SW480 (cell line): ENCODE results near the gene RYR2.

Source experiments
- DNase-seq: peaks from one replicate; pipeline ENCODE4 v3.0.0-alpha.2; 2016; ENCODE audit warnings: low spot score

The RYR2 gene

DNA sequence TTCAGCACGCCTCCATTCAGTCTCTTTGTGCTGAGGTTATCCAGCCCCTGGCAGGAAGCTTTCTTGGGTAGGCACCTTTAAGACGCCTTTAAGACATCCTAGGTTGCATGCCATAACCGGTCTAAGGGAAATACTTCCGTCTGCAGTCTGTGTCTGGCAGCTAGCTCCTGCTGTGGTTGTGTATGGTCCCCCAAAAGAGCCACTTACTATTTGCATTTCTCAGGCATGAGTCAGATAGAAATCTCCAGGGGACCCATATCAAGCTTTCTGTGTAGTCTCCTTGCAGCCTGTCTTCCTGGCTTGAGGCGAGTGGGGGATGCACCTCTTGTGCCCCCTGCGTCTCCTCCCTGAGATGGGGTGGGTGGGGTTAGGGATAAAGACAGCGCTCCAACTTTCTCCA lies 10.0 kb upstream of the RYR2 start:
- DNase-seq, result no peak

DNA sequence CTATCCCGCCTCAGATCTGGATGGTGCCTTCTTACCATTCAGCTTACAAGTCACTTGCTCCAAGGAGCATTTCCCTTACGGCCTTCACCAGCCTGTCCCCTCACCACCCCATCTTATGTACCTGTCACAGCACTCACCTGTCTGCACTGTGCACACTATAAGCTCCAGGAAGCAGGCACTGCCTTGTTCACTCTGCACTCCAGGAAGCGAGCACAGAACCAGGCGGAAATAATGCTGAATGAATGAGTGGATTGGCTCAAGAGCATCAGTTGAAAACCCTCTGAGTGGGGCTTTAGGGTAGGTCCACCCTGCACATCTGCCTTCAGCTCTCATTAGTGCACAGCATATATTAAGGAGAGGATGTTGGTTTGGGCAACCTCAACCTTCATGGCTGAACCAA lies 8.9 kb upstream of the RYR2 start:
- DNase-seq, result no peak

DNA sequence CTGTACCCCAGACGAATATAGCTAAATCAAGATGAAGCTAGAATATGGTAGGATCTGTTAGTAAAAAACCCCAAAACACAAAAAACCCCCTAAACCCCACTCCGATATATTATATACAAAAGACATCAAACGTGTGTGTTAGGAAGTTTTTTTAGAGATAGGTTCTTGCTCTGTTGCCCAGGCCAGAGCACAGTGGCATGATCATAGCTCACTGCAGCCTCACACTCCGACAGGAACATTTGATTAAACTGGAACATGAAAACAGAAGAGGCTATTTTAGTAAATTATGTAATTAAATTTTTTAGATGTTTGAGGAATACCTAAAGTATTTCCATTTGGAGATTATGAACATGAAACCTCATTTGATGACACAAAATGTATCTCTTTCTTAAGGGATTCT lies 8.2 kb upstream of the RYR2 start:
- DNase-seq, result no peak

DNA sequence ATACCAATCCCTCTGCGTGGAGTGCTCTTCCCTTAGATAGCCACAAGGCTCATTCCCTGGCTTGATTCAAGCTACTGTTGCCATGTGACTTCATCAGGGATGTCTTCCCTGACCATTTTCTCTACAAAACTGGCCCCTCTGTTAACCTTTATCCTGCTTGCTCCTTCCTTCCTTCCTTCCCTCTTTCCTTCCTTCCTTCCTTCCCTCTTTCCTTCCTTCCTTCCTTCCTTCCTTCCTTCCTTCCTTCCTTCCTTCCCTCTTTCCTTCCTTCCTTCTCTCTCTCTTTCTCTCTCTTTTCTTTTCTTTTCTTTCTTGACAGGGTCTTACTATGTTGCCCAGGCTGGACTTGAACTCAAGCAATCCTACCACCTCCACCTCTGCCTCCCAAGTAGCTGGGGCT lies 6.2 kb upstream of the RYR2 start:
- DNase-seq, result no peak

DNA sequence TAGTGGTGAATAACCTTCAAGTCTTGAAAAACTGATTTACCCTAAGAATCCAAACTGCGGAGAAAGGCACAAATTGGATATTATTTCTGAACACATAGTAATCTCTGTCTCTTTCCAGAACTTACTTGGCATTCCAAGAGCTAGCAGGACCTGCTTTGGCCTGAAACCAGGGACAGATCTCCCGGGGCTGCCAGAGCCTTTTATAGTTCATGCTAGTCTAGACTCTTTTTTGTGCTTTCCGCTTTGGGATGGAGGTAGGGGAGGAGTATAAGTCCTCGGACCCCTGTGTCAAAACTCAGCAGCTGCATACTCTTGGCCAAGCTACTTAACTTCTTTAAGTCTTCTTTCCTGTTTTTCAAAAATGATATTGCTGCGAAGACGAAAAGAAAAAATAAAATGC lies 3.8 kb upstream of the RYR2 start:
- no peak for DNase-seq

DNA sequence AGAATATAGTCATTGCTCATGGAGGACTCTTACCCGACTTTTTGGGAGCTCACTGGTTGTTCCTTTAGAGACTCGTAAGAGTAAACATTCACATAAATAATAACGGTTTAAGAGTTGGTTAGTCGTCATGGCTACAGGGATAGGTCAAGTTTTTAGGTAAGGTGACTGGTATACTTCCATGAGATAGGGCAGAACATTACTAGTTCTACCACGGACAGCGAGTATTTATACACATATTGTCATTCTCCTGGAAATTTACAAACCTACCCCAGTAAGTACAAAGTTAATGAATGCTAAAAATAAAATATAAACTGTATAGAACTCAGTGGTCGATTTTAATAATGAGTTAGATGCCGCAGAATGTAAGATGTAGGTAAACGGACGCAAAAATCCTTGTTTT lies 1.2 kb upstream of the RYR2 start:
- no peak for DNase-seq

DNA sequence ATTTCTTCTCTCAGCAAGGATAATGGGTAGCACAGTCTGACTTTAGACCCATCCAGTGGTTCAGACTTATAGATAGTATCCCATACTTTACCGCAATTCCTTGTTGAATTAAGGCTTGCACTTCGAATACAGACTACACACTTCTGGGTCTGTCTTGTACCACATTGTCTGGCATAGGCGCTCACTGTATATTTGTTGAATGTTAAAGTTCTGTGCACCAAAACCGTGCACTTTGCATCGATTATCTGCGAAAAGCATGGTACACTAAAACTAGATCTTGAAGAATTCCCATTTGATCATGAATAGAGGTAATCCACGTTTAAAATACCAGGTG lies 556 bp upstream of the RYR2 start:
- DNase-seq, result no peak

DNA sequence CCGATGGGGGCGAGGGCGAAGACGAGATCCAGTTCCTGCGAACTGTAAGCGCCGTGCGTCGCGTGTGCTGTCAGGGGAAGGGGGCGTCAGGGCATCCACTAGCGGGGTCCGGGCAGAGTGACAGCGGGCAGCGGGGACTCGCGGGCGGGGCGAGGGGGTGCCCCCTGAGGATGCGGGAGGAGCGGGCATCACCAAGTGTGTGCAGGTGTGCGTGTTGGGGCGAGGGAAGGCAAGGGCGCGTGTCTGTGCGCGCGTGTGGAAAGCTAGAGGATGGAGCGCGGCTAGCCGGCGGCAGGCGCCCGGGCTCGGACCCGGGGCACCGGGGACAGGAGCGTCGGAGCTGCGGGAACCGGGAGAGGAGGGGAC lies 525 bp downstream of the RYR2 start:
- DNase-seq, result no peak

DNA sequence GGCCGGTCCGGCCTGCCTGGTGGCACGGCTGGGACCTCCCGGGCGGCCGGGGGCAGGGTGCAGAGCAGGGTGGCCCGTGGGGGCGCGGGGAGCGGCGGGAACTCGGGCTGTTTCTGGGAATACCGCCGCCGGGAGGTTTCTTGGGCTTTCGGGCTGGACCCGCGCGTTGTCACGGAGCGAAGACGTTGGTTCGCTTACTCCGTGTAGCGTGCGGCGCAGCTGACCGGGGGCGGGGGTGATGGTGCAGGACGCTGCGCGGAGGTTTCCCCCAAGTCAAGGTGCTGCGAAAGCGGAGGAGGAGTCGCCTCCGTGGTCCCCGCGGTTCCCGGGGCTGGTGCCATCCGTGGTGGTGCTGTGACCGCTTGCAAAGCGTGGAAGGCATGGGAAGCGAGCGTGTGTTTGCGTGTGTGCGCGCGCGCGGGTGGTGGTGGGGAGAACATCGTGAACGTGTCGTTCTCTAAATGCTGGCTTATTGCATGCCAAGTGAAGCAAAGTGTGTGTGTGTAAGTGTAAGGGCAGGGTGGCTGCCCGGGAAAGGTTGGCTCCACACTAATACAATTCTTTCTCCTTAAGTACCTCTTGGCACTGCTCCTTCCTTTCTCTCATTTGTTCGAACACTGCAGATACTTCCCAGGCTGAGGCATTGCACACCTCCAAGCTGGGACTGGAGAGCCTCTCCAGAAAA lies 1.1 kb downstream of the RYR2 start:
- no peak for DNase-seq

DNA sequence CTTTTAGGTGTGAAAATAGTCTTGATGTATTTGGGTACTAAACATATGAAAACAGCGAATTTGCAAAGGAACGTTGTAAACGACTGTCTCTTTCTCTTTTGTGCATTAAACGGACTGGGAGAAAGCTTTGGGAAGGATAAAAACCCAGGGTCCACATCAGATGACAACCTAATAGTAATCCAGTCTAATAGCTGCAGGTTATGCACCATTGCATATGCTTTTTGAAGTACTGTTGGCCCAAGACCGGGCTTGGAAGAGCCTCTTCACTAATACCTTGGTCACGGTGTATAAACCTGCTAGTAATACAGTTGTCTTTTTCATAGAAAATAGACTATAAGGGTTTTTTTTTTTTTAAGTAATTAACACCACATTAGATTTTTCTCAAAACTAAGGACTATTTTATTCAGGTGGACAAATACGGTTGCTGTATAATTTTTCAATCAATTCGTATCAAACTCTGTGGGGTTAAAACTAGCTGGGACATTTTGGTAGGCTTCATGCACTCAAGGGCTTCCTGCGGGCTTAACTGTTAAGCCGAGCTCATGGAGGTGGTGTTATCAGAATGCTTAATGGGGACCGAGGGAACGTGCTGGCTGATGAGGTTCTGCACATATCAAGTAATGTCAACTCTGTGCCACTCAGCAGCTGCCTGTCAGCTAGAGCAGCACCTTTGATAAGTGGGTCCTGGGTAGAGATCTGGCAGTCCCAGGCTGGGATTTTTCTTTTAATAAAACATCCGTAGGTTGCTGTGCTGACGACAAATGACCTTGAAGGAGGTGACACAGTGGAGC lies 2.1 kb downstream of the RYR2 start:
- no peak for DNase-seq

DNA sequence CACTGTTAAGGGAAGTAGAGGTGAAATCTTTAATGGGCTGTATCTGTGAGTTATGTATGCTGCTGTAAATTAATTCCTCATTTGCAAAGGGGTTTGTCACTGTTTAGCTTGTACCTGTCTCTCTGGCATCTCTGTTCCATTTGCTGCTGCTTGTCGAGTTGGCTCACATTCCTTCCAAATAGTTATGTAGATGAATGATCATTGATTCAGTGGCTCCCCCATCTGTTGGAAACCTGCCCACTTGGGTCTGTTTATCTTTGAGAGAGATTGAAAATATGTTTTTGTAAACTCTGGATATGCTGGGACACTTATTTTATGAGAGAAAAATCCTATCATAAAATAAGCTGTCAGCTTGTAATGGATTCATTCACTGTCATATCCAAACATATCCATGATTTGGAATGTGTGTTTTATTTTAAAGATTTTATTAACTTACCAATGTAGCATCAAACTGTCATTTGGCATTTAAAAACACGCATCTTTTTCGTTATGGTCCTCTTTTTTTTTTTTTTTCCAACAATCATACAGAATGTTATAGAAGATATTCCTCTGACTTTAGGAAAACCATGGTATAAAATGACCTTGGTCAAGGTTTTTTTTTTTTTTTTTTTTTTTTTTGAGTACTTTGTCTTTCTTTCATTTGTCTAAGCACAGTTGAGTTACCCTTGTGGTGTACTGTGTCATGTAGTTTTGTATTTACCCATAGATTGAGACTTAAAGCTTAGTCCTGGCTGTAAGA lies 3.5 kb downstream of the RYR2 start:
- no peak for DNase-seq

DNA sequence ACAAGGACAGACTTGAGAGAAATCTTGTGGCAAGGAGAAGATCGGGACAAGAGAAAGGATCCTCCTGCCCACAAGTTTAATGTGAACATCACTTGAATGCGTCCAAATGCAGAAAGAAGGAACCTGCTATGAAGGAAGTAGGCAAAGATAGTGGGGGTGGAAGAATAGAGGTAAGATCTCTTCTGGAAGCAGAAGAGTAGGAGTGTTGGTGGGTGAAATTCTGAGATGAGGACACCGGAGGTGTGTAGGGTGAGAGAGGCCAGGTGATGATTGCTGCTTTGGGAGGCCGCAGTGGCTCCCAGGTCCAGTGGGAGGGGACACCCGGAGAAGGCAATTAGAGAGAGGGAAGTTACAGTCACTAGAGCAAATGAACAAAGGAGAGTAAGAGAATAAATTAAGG lies 6.8 kb downstream of the RYR2 start:
- DNase-seq, result no peak

DNA sequence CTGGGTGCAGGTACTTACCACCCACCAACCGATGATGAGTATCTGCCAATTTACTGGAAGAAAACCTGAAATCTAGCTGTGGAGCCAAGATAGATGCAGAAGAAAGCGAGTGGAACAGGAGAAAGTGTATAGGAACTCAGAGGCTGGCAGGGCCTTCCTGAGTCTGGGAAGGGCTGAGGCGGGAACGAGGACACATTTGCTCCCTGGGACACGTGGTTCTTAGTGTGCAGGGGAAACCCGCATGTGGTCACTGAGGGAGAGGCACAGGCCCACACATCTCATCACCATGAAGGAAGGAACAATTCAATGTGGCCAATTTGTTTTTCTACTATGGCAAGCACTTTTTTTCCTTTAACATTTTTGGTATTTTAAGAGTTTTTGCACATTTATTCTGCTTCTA lies 8.2 kb downstream of the RYR2 start:
- DNase-seq, result no peak

DNA sequence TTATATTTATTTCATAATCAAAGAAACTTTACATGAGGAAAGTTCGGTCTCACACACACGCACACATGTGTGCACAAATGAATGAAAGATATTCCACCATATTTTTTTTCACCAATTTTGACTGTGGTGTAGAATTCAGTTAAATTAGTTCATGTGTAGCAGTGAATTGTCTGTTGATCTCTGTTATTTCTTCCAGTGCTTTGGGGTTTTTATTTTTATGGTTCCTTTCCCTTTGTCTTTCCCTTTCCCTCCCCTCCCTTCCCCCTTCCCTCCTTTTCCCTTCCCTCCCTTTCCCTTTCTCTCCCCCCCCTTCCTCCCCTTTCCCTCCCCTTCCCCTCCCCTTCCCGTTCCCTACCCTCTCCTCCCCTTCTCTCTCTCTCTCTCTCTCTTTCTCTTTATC lies 8.9 kb downstream of the RYR2 start:
- DNase-seq, result no peak

DNA sequence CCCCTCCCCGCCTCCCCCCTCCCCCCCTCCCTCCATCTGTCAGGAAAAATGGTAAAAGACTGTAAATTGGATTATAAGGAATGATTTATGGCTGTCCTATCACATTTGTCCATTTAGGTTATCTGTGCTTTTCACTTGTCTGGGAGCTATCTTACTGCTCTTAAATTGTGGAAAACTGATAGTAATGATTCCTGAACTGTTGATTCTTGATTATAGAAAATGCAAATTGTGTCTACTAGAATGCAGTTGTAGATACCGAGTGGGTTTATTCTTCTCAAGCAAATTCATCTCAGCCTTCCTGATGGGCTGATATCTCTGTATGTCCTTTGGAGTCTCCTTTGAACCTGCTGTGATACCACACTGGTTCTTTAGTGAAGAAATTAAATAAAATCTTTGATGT lies 12.3 kb downstream of the RYR2 start:
- no peak for DNase-seq

DNA sequence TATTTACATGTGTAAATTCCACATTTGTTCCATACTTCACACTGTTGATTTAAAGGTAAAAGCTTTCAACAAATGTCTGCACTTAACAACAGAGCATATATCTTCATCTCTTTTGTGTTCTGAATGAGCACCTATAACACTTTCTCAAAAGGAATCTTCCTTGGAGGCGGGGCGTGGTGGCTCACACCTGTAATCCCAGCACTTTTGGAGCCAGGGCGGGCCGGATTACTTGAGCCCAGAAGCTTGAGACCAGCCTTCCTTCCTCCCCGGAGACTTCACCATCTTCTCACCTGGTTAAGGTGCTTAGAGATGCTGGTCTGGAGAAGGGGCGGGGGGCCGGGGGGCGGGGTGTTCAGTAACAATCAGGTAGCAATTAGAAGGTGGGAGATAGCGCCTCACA lies 16.5 kb downstream of the RYR2 start:
- DNase-seq, result no peak

DNA sequence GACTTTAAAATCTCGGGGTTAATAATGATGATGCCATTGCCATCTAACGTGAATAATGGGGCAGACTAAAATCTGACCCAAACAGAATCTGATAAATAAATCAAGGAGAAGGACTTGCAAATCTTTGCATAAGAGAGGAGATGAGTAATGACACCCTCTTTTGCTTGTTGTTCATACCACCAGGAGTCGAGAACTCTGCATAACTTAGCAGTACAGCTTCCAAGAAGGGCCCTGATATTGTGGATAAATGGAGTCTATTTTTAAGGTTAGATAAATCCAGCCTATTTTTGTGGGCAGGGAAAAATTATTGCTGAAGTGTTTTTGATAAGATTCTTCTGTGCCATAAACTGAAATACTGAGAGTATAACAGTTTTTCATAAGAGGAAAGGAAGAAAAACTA lies 17.3 kb downstream of the RYR2 start:
- no peak for DNase-seq

DNA sequence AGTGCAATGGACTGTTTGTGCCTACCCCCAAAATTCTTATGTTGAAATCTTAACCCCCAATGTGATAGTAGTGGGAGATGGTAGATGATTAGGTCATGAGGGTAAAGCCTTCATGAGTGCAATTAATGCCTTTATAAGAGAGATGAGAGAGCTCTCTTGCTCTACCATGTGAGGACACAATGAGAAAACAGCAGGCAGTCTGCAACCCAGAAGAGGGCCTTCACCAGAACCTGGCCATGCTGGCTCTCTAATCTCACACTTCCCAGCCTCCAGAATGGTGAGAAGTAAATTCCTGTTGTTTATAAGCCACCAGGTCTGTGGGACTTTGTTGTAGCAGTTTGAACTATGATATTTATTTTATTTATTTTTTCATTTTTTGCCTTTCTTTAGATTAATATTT lies 21.0 kb downstream of the RYR2 start:
- DNase-seq, result no peak

DNA sequence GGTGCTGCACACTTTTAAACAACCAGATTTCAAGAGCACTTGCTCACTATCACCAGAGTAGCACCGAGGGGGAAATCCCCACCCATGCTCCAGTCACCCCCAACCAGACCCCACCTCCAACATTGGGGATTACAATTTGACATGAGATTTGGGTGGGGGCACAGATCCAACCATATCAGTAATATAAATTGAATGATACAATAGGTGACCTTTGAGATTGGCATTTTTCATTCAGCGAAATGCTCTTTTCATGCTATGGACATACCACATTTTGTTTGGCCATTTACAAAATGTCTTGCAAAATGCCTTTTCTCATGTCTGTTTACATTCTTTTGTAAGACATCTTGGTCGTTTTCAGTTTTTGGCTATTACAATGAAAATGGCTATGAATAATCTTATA lies 23.9 kb downstream of the RYR2 start:
- no peak for DNase-seq

DNA sequence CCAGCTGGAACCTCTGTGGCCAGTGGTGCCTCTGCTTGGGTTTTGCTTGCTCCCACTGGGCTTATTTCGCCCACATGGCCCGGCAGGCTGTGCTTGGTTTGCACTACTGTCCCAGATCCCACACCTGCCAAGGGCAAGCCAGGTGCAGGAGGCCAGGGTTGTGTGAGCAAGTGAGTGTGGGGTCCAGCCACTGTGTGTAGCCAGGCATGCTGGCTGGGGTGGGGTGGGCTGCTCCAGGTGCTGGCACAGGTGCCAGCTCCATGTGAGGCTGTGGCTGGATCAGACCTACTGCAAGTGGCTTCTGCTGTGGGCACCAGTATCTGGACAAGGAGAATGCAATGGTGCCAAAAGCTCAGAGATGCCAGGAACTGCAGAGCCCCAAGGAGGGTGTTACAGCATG lies 28.5 kb downstream of the RYR2 start:
- no peak for DNase-seq

DNA sequence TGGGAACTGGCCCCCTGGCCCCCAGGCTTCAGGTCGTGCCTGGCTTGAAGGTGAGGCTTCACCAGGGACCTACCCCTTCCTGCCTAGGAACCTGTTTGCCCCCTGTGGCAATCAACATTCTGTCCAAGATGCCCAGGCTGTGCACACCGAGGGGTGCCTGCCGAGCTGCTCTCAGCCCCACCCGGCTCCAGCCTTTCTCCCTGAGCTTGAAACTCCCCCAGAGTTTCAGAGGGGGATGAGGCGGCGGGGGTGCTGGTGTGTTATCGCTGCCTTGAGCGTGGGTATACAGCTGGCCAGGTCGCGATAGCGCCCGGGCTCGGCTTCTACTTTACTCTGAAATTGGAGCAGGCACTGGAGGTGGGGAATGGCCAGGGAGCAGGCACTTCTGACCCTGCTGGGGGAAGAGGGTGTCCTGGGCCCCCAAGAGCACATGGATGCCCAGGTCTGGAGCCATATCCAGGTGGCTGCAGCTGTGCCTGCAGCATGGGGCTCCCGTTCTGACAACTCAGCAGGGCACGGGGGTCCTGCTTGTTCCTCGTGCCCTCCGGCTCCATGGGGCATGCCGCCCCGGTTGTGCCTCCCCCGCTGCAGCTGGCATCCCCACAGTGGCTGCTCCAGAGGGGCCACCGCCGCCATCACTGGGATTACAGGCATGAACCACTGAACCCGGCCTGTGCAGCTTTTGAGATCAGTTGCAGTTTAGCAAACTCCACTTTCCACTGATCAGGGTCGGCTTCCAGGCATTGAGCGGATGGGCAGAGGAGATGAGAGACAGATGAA lies 29.8 kb downstream of the RYR2 start:
- no peak for DNase-seq

DNA sequence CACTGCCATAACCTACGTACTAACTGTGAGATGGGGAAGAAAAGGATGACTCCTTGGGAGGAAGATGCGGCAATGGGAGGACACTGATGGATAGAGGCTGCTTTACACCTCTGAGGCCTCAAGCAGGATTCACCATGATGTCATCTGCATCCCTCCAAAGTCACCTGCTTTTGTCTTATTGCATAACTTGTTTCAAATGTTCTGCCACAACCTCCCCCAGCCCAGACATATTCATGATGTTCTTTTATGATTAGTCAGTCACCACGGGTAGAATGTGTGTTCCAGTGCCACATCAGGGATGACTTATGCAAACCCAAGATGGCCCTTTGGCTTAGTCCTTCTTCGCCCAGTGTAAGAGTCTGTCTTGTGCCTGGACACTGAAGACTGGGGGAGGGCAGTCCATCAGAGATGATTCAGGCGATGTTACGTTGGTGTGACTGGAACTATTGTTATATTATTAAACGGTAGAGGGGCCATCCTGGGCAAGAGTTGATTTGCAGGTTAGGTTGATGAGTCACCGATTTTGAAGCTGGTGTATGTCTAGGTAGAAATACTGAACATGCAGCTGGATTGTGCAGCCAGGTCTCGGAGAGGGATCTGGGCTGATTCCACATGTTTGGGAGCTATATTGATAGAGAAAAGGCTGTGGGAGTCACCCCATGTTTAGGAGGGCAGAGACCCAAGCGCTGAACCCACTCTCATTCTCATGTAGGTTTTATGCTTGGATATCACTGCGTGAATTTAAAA lies 32.6 kb downstream of the RYR2 start:
- peak; percentile 11 for DNase-seq
